C4-2B (cell line): Measurements from ENCODE around the gene TBXA2R.
A peak's percentile ranks its signal among the peaks of the same experiment; 100 is the strongest.
"Not testable (repeated sequence)": the region's sequence is repeated elsewhere in the genome, so short reads cannot be mapped to it uniquely, and the experiment has no call there.

Experiments used
- H3K27ac ChIP-seq: fragments of 450-650 bp; 2 replicates; pipeline ENCODE4 v1.5.1; 2017
- ZFX ChIP-seq: fragments of 450-650 bp; IDR thresholded peaks from 2 replicates; pipeline ENCODE4 v1.6.1; 2017
- TF ChIP-seq, protein P1 (sequence below): fragments of 450-650 bp; conservative IDR thresholded peaks from 2 replicates; pipeline ENCODE4 v1.5.1; 2017; ENCODE audit warnings: mild to moderate bottlenecking

The TBXA2R gene

DNA sequence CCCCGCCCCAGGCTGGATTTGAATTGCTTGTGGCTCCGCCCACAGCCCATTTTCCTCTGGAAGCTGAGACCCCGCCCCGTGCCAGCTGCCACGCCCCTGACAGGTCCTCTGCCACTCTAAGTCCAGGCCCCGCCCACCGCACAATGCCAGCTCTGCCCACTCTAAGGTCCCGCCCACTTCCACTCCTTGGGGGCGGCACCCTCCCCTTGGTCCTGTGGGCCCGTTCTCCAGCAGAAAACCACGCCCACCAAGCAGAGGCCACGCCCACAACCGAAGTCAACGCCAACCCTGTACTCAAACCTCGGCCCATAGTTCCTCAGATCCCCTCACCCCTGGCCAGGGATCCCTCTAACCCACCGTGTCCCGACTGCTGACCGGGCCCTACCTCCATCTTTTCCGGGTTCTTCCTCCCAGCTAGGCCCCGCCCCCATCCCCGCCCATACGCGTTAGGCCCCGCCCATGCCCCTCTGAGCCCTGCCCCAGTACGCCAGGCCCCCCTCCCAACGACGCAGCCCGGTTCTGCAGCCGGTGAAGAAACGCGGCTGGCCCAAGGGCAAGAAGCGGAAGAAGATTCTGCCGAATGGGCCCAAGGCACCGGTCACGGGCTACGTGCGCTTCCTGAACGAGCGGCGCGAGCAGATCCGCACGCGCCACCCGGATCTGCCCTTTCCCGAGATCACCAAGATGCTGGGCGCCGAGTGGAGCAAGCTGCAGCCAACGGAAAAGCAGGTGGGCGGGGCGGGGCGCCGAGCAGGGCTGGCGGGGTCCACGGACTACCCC, 32.6 kb downstream of the TBXA2R start:
- TF ChIP-seq ZFX: no peak
- TF ChIP-seq, protein P1, sequence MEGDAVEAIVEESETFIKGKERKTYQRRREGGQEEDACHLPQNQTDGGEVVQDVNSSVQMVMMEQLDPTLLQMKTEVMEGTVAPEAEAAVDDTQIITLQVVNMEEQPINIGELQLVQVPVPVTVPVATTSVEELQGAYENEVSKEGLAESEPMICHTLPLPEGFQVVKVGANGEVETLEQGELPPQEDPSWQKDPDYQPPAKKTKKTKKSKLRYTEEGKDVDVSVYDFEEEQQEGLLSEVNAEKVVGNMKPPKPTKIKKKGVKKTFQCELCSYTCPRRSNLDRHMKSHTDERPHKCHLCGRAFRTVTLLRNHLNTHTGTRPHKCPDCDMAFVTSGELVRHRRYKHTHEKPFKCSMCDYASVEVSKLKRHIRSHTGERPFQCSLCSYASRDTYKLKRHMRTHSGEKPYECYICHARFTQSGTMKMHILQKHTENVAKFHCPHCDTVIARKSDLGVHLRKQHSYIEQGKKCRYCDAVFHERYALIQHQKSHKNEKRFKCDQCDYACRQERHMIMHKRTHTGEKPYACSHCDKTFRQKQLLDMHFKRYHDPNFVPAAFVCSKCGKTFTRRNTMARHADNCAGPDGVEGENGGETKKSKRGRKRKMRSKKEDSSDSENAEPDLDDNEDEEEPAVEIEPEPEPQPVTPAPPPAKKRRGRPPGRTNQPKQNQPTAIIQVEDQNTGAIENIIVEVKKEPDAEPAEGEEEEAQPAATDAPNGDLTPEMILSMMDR: no peak
- H3K27ac ChIP-seq: peak overlapping the region; percentile 97

DNA sequence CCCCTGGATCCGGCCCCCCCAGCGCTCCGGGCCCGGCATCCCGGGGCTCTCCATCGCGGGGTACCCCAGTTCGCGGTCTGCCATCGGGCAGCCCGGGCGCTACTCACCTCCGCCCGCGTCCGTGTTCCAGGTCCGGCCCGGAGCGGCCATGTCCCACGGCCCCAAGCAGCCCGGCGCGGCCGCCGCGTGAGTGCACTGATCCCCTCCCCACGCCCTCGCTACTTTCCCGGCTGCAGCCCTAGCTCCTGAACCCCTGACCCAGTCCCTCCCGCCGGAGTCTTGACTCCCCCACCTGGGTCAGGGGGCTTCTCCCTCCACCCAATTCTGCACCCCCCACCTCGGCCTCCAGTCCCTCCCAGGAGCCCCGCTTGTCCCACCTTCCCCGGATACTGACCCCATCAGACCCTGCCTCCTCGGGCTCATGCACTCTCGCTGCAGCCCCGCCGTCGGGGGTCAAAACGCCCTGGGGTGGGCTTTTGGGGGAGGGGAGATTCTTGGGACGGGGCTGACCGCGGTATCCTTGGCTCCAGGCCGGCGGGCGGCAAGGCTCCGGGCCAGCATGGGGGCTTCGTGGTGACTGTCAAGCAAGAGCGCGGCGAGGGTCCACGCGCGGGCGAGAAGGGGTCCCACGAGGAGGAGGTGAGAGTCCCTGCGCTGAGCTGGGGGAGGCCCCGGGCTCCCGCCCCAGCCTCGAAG, 33.4 kb downstream of the TBXA2R start:
- peak overlapping the region; percentile 97 for H3K27ac ChIP-seq
- TF ChIP-seq ZFX: peak; percentile 72; the same call in 1 of the 2 replicates
- TF ChIP-seq, protein P1: no peak

DNA sequence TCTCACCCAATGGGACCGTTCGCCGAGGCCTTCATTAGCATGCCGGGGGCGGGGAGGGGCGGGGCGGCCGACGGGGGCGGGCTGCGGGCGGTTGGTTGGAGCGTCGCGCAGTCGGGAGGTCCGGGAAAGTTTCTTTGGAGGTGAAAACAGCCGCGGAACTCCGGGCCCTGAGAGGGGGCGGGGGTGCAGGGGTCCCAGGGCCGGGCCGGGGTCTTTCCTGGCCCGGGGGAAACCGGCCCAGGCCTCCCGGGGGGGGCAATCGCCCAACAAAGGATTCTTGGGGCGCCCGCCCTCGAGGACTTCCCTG, 33.9 kb downstream of the TBXA2R start, which contains the start of gene HMG20B:
Gene HMG20B, plus strand, starts transcription at position 90 of the 307 bp plus-strand sequence. CDS start 366 bp downstream, outside the sequence.
- H3K27ac ChIP-seq: peak within 1 kb of the TSS; percentile 97
- TF ChIP-seq, protein P1: no peak
- TF ChIP-seq ZFX: no peak

GRCh38 chr19:3572132-3572854, 34.4 kb downstream of the TBXA2R start:
- peak overlapping the region; percentile 97 for H3K27ac ChIP-seq
- TF ChIP-seq, protein P1: no peak
- TF ChIP-seq ZFX: no peak

GRCh38 chr19:3570606-3571011, 36.1 kb downstream of the TBXA2R start:
- no peak for TF ChIP-seq ZFX
- TF ChIP-seq, protein P1: no peak
- peak overlapping the region; percentile 97; the same call in 1 of the 2 replicates for H3K27ac ChIP-seq

GRCh38 chr19:3570042-3570441, 36.6 kb downstream of the TBXA2R start:
- H3K27ac ChIP-seq: not testable (repeated sequence)

GRCh38 chr19:3565139-3565538, 41.5 kb downstream of the TBXA2R start:
- TF ChIP-seq, protein P1: no peak
- TF ChIP-seq ZFX: no peak
- no peak overlapping the region for H3K27ac ChIP-seq
